Progenitor cell of endocrine pancreas (in vitro differentiated cells): Measurements from ENCODE around the gene PARVB. TPM values are rescaled to one million over a fixed set of nuclear protein-coding genes. Genes with fewer than 3 reads are reported as not detected.
"Not testable (repeated sequence)": the region's sequence is repeated elsewhere in the genome, so short reads cannot be mapped to it uniquely, and the experiment has no call there.

Source experiments
- DNase-seq: peaks from one replicate; pipeline ENCODE4 v3.0.0; 2021; ENCODE audit warnings: low spot score; ENCODE audit not compliant: unreplicated experiment
- H3K27ac Mint-ChIP-seq: 2 replicates; pipeline ENCODE4 v1.8.0; 2021; ENCODE audit warnings: mild to moderate bottlenecking, moderate library complexity, mixed read lengths
- H3K27me3 Mint-ChIP-seq: 2 replicates; pipeline ENCODE4 v1.8.0; 2021; ENCODE audit warnings: mixed read lengths
- H3K36me3 Mint-ChIP-seq: 2 replicates; pipeline ENCODE4 v1.8.0; 2022; ENCODE audit warnings: mixed read lengths; ENCODE audit not compliant: insufficient read depth
- H3K4me1 Mint-ChIP-seq: 2 replicates; pipeline ENCODE4 v1.8.0; 2021; ENCODE audit warnings: low read depth, mixed read lengths
- H3K4me3 Mint-ChIP-seq: 2 replicates; pipeline ENCODE4 v1.8.0; 2021; ENCODE audit warnings: low read depth, mild to moderate bottlenecking, moderate library complexity, mixed read lengths
- H3K9me3 Mint-ChIP-seq: 2 replicates; pipeline ENCODE4 v1.8.0; 2021; ENCODE audit warnings: low read depth, mixed read lengths
- CTCF ChIP-seq: fragments of 200-600 bp; sonication (generic); IDR thresholded peaks from one replicate; pipeline ENCODE4 v1.5.0; 2021; ENCODE audit warnings: antibody characterized with exemption, mild to moderate bottlenecking; ENCODE audit not compliant: unreplicated experiment
- total RNA-seq: library from RNA; stranded (reverse); gene quantifications from 2 replicates; pipeline ENCODE4 v1.2.1, GENCODE V29; 2021

The PARVB gene
- total RNA-seq, 1 donor from 2014 or later = 11.8 TPM

- Mint-ChIP-seq H3K27me3 (no peaks in the 10 kb centered on the region), H3K9me3 (no peaks in the 10 kb centered on the region), H3K4me1 (peaks cover 5% of the 10 kb centered on the region), H3K27ac (no peak overlapping the region), H3K4me3 (no peak overlapping the region), H3K36me3 (no peaks in the 10 kb centered on the region)
- no peak for TF ChIP-seq CTCF
- no peak for DNase-seq
Measured at GRCh38 chr22:44103735-44104480, 79.8 kb downstream of the PARVB start.

- DNase-seq = no peak
- no peaks in the 10 kb centered on the region for H3K27me3 Mint-ChIP-seq
- H3K4me3 Mint-ChIP-seq = no peak overlapping the region
- no peaks in the 10 kb centered on the region for H3K36me3 Mint-ChIP-seq
- TF ChIP-seq CTCF = no peak
- H3K27ac Mint-ChIP-seq = no peak overlapping the region
- H3K9me3 Mint-ChIP-seq = no peaks in the 10 kb centered on the region
- peaks cover 5% of the 10 kb centered on the region for H3K4me1 Mint-ChIP-seq
Measured at GRCh38 chr22:44107340-44107739, 83.2 kb downstream of the PARVB start.

GRCh38 chr22:44108076-44108475, 84.0 kb downstream of the PARVB start:
- Mint-ChIP-seq H3K27ac (no peak overlapping the region), H3K4me3 (no peak overlapping the region), H3K36me3 (no peaks in the 10 kb centered on the region), H3K27me3 (no peaks in the 10 kb centered on the region), H3K9me3 (no peaks in the 10 kb centered on the region), H3K4me1 (peaks cover 5% of the 10 kb centered on the region)
- no peak for TF ChIP-seq CTCF
- DNase-seq = no peak

GRCh38 chr22:44108806-44109385, 84.8 kb downstream of the PARVB start:
- H3K27ac Mint-ChIP-seq = no peak overlapping the region
- H3K4me1 Mint-ChIP-seq = peaks cover 5% of the 10 kb centered on the region
- no peaks in the 10 kb centered on the region for H3K9me3 Mint-ChIP-seq
- no peak for TF ChIP-seq CTCF
- no peak for DNase-seq
- no peaks in the 10 kb centered on the region for H3K36me3 Mint-ChIP-seq
- no peaks in the 10 kb centered on the region for H3K27me3 Mint-ChIP-seq
- no peak overlapping the region for H3K4me3 Mint-ChIP-seq

GRCh38 chr22:44109416-44109815, 85.3 kb downstream of the PARVB start:
- Mint-ChIP-seq H3K36me3 (no peaks in the 10 kb centered on the region), H3K4me3 (no peak overlapping the region), H3K27me3 (no peaks in the 10 kb centered on the region), H3K27ac (no peak overlapping the region), H3K4me1 (peaks cover 5% of the 10 kb centered on the region), H3K9me3 (no peaks in the 10 kb centered on the region)
- DNase-seq = no peak
- no peak for TF ChIP-seq CTCF

GRCh38 chr22:44110656-44111055, 86.6 kb downstream of the PARVB start:
- not testable (repeated sequence) for H3K27me3 Mint-ChIP-seq, H3K9me3 Mint-ChIP-seq, H3K27ac Mint-ChIP-seq, H3K36me3 Mint-ChIP-seq, H3K4me3 Mint-ChIP-seq, DNase-seq, H3K4me1 Mint-ChIP-seq
